CD14-positive monocyte (primary cell): ENCODE data around the gene UNC93B1. TPM values are rescaled to one million over a fixed set of nuclear protein-coding genes. Genes with fewer than 3 reads are reported as not detected.

Experiments used
- DNase-seq, 3 donors: peaks; one replicate each; pipeline ENCODE4 v3.0.0-alpha.2; 2011 to 2022
- H2AFZ ChIP-seq: 2 replicates; pipeline ENCODE4 v1.6.0; 2012; ENCODE audit warnings: mild to moderate bottlenecking, low read depth, low read length, inconsistent platforms; ENCODE audit not compliant: insufficient read depth, poor library complexity, severe bottlenecking
- H3K27ac ChIP-seq, 2 donors: 1 replicate in 1 of 2; 2 replicates in 1 of 2; pipeline ENCODE4 v1.5.1; 2012 to 2013; ENCODE audit warnings: low read length in 2 of 2, control low read depth in 1 of 2, inconsistent platforms in 1 of 2, low read depth in 1 of 2, mild to moderate bottlenecking in 1 of 2
- H3K27me3 ChIP-seq, 2 donors: one replicate each; pipeline versions ENCODE4 v1.6.0 to v1.6.1; 2011 to 2013; ENCODE audit warnings: low read length in 2 of 2; ENCODE audit not compliant: control insufficient read depth in 2 of 2, insufficient read depth in 2 of 2
- H3K36me3 ChIP-seq, 2 donors: replicated peaks in 1 of 2; 1 replicate in 1 of 2; 2 replicates in 1 of 2; pipeline versions ENCODE4 v1.5.1 to v1.6.1; 2012 to 2013; ENCODE audit warnings: low read length in 2 of 2, control low read depth in 1 of 2, inconsistent platforms in 1 of 2, mild to moderate bottlenecking in 1 of 2; ENCODE audit not compliant: insufficient read depth in 2 of 2, control insufficient read depth in 1 of 2
- H3K4me1 ChIP-seq, 2 donors: 1 replicate in 1 of 2; 2 replicates in 1 of 2; pipeline versions ENCODE4 v1.5.1 to v1.6.1; 2012 to 2013; ENCODE audit warnings: low read length in 2 of 2, control low read depth in 1 of 2, inconsistent platforms in 1 of 2, mild to moderate bottlenecking in 1 of 2, moderate library complexity in 1 of 2; ENCODE audit not compliant: insufficient read depth in 2 of 2, control insufficient read depth in 1 of 2
- H3K4me2 ChIP-seq: replicated peaks from 2 replicates; pipeline ENCODE3; 2012; ENCODE audit warnings: low read length, moderate library complexity, mild to moderate bottlenecking; ENCODE audit not compliant: poor library complexity, severe bottlenecking; ENCODE audit errors: extremely low read depth
- H3K4me3 ChIP-seq, 3 experiments: fragments of 200-600 bp in 1 of 3; sonication (generic) in 1 of 3; replicated peaks in 1 of 3; 1 replicate in 2 of 3; 2 replicates in 1 of 3; pipeline ENCODE4 v1.5.1; 2011 to 2013; ENCODE audit warnings: low read length in 3 of 3, mild to moderate bottlenecking in 3 of 3, control low read depth in 2 of 3, low read depth in 2 of 3, inconsistent platforms in 1 of 3, moderate library complexity in 1 of 3
- H3K79me2 ChIP-seq: 2 replicates; pipeline ENCODE4 v1.6.0; 2012; ENCODE audit warnings: mild to moderate bottlenecking, control low read depth, inconsistent platforms, low read length, moderate library complexity; ENCODE audit not compliant: insufficient read depth
- H3K9ac ChIP-seq: 2 replicates; pipeline ENCODE4 v1.6.0; 2017; ENCODE audit warnings: low read length, mild to moderate bottlenecking; ENCODE audit not compliant: insufficient read depth, poor library complexity, severe bottlenecking
- H3K9me3 ChIP-seq, 2 donors: replicated peaks in 1 of 2; 1 replicate in 1 of 2; 2 replicates in 1 of 2; pipeline versions ENCODE4 v1.5.1 to v1.6.1; 2012 to 2013; ENCODE audit warnings: low read length in 2 of 2, control low read depth in 1 of 2; ENCODE audit not compliant: control insufficient read depth in 1 of 2, insufficient read depth in 1 of 2
- H4K20me1 ChIP-seq: 2 replicates; pipeline ENCODE4 v1.6.0; 2012; ENCODE audit warnings: mild to moderate bottlenecking, low read length, control low read depth, moderate library complexity; ENCODE audit not compliant: insufficient read depth
- H3K27ac Mint-ChIP-seq, 7 donors: one replicate each; pipeline ENCODE4 v1.8.0; 2020; ENCODE audit warnings: mild to moderate bottlenecking in 7 of 7, mixed read lengths in 7 of 7, moderate library complexity in 6 of 7, inconsistent platforms in 2 of 7
- H3K27me3 Mint-ChIP-seq, 3 donors: one replicate each; pipeline ENCODE4 v1.8.0; 2021 to 2022; ENCODE audit warnings: low read depth in 3 of 3, mild to moderate bottlenecking in 3 of 3, mixed read lengths in 3 of 3, moderate library complexity in 3 of 3, inconsistent platforms in 1 of 3
- H3K36me3 Mint-ChIP-seq, 2 donors: one replicate each; pipeline ENCODE4 v1.8.0; 2020; ENCODE audit warnings: mixed read lengths in 2 of 2, inconsistent platforms in 1 of 2, mild to moderate bottlenecking in 1 of 2
- H3K4me1 Mint-ChIP-seq: one replicate; pipeline ENCODE4 v1.8.0; 2020; ENCODE audit warnings: mild to moderate bottlenecking, mixed read lengths
- H3K4me3 Mint-ChIP-seq, 2 donors: one replicate each; pipeline ENCODE4 v1.8.0; 2020; ENCODE audit warnings: mild to moderate bottlenecking in 2 of 2, mixed read lengths in 2 of 2, moderate library complexity in 1 of 2
- H3K9me3 Mint-ChIP-seq, 7 donors: one replicate each; pipeline ENCODE4 v1.8.0; 2020 to 2022; ENCODE audit warnings: mixed read lengths in 7 of 7, mild to moderate bottlenecking in 6 of 7, moderate library complexity in 6 of 7, inconsistent platforms in 2 of 7
- WGBS: methylation state at CpG from one replicate; pipeline ENCODE4 v1.1.5; 2013; ENCODE audit warnings: missing lambda C conversion rate; ENCODE audit not compliant: insufficient coverage; 5-methylcytosine and 5-hydroxymethylcytosine counted together
- intact Hi-C, 2 donors: fragments of 100-400 bp; cut with micrococcal nuclease; formaldehyde crosslinking; loops; one replicate each; pipeline versions ENCODE4 v1.15.0 to v1.15.1; 2023
- polyA plus RNA-seq, 3 donors: library from polyadenylated mRNA; depleted of rRNA in 1 of 3; unstranded in 2 of 3; stranded (reverse) in 1 of 3; fragments of 300-500 nt in 2 of 3; fragments of >200 nt in 1 of 3; fragmentation: Illumina TruSeq in 2 of 3; gene quantifications; 1 replicate in 2 of 3; 2 replicates in 1 of 3; pipeline ENCODE4 v1.2.3, GENCODE V29; 2012 to 2021
- TF ChIP-seq, protein P1 (sequence below): fragments of 200-600 bp; IDR thresholded peaks from one replicate; pipeline ENCODE4 v1.8.0; 2022; ENCODE audit warnings: antibody characterized with exemption, mild to moderate bottlenecking

UNC93B1 gene
- polyA plus RNA-seq, 3 donors, result 185 to 301 (median 220) TPM

- H3K27me3 ChIP-seq, result no peaks in the 10 kb centered on the region
- no peak overlapping the region for H2AFZ ChIP-seq
- Mint-ChIP-seq H3K4me3 (no peak overlapping the region), H3K4me1 (peaks cover 62% of the 10 kb centered on the region), H3K27me3 (no peaks in the 10 kb centered on the region), H3K36me3 (peaks cover 43 to 75% of the 10 kb centered on the region in 2 donors), H3K27ac (peak overlapping the region; percentile 32 to 98 (median 88)), H3K9me3 (peaks cover 0 to 3% (median 0%) of the 10 kb centered on the region in 7 donors)
- peaks cover 100% of the 10 kb centered on the region for H4K20me1 ChIP-seq
- H3K4me2 ChIP-seq, result no peak overlapping the region
- 45% methylated on average over 2 of the region's 9 CpGs for WGBS
- TF ChIP-seq, protein P1, sequence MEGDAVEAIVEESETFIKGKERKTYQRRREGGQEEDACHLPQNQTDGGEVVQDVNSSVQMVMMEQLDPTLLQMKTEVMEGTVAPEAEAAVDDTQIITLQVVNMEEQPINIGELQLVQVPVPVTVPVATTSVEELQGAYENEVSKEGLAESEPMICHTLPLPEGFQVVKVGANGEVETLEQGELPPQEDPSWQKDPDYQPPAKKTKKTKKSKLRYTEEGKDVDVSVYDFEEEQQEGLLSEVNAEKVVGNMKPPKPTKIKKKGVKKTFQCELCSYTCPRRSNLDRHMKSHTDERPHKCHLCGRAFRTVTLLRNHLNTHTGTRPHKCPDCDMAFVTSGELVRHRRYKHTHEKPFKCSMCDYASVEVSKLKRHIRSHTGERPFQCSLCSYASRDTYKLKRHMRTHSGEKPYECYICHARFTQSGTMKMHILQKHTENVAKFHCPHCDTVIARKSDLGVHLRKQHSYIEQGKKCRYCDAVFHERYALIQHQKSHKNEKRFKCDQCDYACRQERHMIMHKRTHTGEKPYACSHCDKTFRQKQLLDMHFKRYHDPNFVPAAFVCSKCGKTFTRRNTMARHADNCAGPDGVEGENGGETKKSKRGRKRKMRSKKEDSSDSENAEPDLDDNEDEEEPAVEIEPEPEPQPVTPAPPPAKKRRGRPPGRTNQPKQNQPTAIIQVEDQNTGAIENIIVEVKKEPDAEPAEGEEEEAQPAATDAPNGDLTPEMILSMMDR, result no peak
- no peaks in the 10 kb centered on the region for H3K9me3 ChIP-seq
- no peak overlapping the region for H3K4me3 ChIP-seq
- peaks cover 52 to 71% of the 10 kb centered on the region in 2 donors for H3K4me1 ChIP-seq
- DNase-seq, result no peak
- H3K36me3 ChIP-seq, result peaks cover 50 to 67% of the 10 kb centered on the region in 2 donors
- peaks cover 55% of the 10 kb centered on the region for H3K79me2 ChIP-seq
- H3K9ac ChIP-seq, result no peak overlapping the region
- intact Hi-C loops, result no loop called here
- H3K27ac ChIP-seq, result peak overlapping the region; percentile 55 to 63
Observed at GRCh38 chr11:67998150-67999045, 5.5 kb downstream of the UNC93B1 start.

GRCh38 chr11:67997475-67997921, 6.4 kb downstream of the UNC93B1 start:
- Histone ChIP-seq H3K36me3 (peaks cover 50 to 76% of the 10 kb centered on the region in 2 donors), H4K20me1 (peaks cover 100% of the 10 kb centered on the region), H3K9me3 (no peaks in the 10 kb centered on the region), H3K4me3 (peak overlapping the region in 1 of 3 experiments; percentile 68), H3K79me2 (peaks cover 46% of the 10 kb centered on the region), H3K27me3 (no peaks in the 10 kb centered on the region), H2AFZ (no peak overlapping the region), H3K27ac (peak overlapping the region; percentile 55 to 63), H3K4me1 (peaks cover 48 to 66% of the 10 kb centered on the region in 2 donors), H3K9ac (no peak overlapping the region), H3K4me2 (peak overlapping the region; percentile 72)
- intact Hi-C loops, result no loop called here
- Mint-ChIP-seq H3K9me3 (peaks cover 0 to 3% (median 0%) of the 10 kb centered on the region in 7 donors), H3K27ac (peak overlapping the region; percentile 72 to 98 (median 94)), H3K4me3 (no peak overlapping the region), H3K4me1 (peaks cover 56% of the 10 kb centered on the region), H3K36me3 (peaks cover 48 to 82% of the 10 kb centered on the region in 2 donors), H3K27me3 (no peaks in the 10 kb centered on the region)
- WGBS, result 82% methylated on average over 27 of the region's 29 CpGs
- TF ChIP-seq, protein P1, result no peak
- DNase-seq, result no peak
